T47D (cell line): Measurements from ENCODE around the gene C22orf39.
A peak's percentile ranks its signal among the peaks of the same experiment; 100 is the strongest.
"Not testable (repeated sequence)": the region's sequence is repeated elsewhere in the genome, so short reads cannot be mapped to it uniquely, and the experiment has no call there.

Experiments
- DNase-seq, 2 experiments: peaks; one replicate each; pipeline versions ENCODE4 v3.0.0 to v3.0.0-alpha.2; 2011 to 2012; ENCODE audit warnings: low read depth in 1 of 2, low spot score in 1 of 2
- JUND ChIP-seq: IDR thresholded peaks from 2 replicates; pipeline ENCODE4 v1.6.1; 2012; ENCODE audit warnings: low read depth
- in situ Hi-C: cut with HindIII; loops from 2 replicates; pipeline ENCODE4 v1.10.0; 2016; ENCODE audit warnings: low sequenced_read_pairs, low pct_unique_long_range_greater_than_20kb

Gene C22orf39

GRCh38 chr22:19457828-19458428 is 10.4 kb upstream of the C22orf39 start:
- no peak for DNase-seq
- in situ Hi-C loops, result no loop called here
- TF ChIP-seq JUND, result no peak

GRCh38 chr22:19456541-19456940 is 9.0 kb upstream of the C22orf39 start:
- TF ChIP-seq JUND, result no peak
- in situ Hi-C loops, result no loop called here
- no peak for DNase-seq

DNA sequence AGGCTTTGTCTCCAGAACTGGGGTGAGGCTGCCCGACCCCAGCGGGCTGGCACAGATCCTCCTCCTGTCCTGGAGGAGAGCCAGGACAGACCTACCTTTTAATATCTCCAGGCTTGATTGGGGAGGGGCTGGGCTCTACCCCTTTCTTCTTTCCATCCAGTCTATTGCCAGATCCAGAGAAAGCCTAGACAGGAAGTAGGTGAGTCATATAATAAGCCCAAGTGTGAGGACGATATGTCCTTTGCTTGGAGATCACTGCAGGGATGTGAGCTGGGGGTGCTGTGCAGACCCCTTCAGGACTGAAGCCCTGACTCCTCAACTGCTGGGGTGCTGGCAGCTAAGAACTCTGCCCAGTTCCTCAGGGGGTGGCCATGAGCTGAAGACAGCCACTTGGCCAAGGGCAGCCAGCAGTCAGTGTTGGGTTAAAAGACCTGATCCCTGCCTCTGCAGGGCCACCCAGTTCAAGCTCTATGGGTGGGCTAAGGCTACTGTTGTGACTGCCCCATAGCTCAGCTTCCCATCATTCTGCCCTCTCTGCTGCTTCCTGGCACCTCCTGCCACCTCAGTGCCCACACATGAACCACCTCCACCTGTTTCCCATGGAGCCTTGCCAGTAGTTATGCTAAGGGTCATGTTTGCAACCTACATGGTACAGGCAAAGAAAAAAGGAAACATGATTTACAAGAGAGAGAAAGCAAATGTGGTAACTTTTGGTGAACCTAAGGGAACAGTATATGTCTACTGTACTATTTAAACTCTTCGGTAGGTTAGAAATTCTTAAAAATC is 8.3 kb upstream of the C22orf39 start:
- TF ChIP-seq JUND, result no peak
- DNase-seq, result no peak
- in situ Hi-C loops, result no loop called here

- DNase-seq, result no peak
- in situ Hi-C loops, result no loop called here
- no peak for TF ChIP-seq JUND
Measured at GRCh38 chr22:19455033-19455432, 7.5 kb upstream of the C22orf39 start.

GRCh38 chr22:19454156-19454555 is 6.6 kb upstream of the C22orf39 start:
- in situ Hi-C loops, result no loop called here
- no peak for DNase-seq
- TF ChIP-seq JUND, result no peak

DNA sequence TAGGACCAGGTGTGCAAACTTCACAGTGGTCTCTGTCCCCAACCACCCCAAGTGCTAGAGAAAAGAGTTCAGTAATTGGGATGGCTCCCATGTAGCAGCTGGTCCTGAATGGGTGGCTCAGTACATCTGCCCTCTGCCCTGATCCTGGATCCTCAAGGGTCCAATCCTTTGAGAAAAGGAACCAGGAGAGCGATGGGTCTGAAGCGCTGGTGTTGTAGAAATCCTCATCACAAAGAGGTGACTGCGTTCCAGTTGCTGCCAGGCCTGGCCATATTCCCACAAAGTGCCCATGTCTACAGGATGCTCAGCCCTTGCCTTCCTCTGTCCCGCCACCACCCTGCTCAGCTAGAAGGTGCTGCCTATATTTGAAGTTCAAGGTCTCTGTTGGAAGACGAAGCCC is 6.2 kb upstream of the C22orf39 start:
- TF ChIP-seq JUND, result no peak
- in situ Hi-C loops, result no loop called here
- DNase-seq, result no peak

DNA sequence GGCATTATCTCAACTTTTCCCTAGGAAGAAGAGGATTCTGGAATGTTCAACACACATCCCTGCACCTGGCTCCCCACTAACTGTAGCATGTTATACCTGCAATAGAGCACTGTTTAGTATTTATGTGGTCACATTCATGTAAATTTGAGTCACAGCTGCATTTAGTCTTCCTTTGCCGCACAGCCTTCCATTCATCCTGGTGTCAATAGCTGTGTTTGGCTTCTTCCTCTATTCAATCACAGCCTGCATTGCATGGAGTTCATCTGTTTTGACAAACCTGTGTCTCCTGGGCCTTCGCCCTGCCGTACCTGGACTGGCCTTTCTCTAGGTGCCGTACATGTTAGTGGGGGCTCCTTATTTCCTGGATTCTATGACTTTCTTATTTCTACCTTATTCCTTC is 4.1 kb upstream of the C22orf39 start:
- in situ Hi-C loops, result no loop called here
- TF ChIP-seq JUND, result no peak
- no peak for DNase-seq

DNA sequence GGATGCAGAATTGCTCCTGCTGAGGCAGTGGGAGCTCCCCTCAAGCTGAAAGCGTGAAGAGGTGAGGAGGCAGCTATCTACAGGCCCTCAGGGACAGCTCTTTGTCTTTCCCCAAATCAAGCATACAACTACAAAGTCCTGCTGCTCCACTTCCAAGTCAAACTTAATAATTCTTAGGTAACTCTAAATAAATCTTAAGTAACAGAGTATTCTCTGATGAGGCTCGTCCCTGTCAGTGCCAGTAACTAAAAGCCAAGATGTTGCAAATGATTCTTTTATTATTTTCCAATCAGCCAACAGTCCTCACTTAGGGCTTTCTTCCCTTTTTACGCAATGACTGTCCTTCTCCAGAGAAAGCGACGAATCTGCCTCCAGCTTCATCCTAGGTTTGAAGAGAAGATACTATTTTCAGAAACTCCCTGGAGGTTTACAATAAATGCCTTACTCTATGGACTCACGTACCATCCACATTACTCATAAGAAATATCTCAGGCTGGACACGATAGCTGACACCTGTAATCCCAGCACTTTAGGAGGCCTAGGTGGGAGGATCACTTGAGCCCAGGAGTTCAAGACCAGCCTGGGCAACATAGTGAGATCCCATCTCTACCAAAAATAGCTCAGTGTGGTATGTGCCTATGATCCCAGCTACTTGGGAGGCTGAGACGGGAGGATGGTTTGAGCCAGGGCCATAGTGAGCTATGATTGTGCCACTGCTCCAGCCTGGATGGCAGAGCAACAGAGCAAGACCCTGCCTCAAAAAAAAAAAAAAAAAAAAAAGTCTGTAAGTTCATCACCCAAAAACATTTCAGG is 3.1 kb upstream of the C22orf39 start:
- in situ Hi-C loops, result no loop called here
- no peak for TF ChIP-seq JUND
- no peak for DNase-seq

- in situ Hi-C loops, result no loop called here
- no peak for DNase-seq
- TF ChIP-seq JUND, result no peak
Measured at GRCh38 chr22:19449422-19449767, 1.9 kb upstream of the C22orf39 start.

DNA sequence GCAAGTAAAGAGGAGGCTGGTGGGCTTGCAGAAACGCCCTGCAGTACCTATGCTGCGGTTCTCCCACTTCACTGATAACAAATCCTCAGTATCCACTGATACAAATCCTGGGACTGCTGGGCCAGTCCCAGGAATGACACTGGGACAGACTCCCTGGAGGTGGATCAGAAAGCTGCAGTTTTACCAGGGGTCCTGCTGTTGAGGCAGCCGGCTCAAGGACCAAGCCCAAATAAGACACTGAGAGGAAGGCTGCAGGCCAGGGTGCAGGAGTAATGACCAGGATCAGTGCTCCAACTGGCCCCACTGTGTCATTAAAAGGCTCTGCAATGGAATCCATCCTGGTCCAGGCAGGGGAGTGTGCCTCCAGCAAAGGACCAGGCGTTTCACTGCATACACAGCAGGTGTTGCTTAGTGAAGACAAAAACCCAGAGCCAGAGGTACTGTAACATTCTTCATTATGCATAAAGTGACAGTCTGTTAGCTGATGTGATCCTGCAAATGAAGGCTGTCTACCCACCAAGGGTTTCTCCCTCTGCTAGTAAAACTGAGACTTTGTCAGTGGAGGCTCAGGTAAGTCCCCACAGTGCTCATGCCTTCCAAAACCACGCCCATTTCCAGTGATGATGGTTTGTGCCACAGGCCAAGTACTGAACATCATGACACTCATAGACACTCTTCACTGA is 1.4 kb upstream of the C22orf39 start:
- in situ Hi-C loops, result no loop called here
- DNase-seq, result no peak
- no peak for TF ChIP-seq JUND

GRCh38 chr22:19448076-19448607 is 631 bp upstream of the C22orf39 start:
- no peak for TF ChIP-seq JUND
- peak; percentile 22 to 38 for DNase-seq
- in situ Hi-C loops, result no loop called here

DNA sequence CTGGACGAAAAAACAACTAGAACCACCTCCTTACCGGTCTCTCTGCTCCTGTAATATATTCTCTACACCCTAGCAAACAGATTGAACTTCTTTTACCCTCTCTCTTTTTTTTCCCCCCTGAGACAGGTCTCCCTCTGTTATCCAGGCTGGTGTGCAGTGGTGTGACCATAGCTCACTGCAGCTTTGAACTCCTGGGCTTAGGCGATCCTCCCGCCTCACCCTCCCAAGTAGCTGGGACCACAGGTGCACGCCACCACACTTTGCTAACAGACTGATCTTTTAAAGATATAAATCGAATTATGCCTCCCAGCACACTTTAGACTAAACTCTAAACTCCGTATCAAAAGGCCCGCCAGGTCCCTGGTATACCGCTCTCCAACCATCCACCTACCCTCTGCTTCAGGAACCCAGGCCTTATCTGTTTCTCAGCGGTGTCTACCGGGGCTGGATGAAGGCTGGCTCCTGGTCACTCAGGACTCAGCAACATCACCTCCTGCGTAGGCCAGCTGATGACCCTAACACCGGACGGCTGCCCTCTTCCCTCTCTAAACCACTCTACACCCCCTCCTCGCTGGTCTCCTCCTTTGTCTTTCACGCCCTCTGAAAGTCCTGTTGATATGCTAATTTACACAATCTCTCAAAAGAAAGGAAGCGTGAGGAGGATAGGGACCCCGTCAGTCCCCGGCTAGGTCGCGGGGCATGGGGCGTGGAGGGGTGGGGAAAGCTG is 745 bp downstream of the C22orf39 start:
- peak in 1 of 2 experiments; percentile 8 for DNase-seq
- in situ Hi-C loops, result no loop called here
- TF ChIP-seq JUND, result no peak

DNA sequence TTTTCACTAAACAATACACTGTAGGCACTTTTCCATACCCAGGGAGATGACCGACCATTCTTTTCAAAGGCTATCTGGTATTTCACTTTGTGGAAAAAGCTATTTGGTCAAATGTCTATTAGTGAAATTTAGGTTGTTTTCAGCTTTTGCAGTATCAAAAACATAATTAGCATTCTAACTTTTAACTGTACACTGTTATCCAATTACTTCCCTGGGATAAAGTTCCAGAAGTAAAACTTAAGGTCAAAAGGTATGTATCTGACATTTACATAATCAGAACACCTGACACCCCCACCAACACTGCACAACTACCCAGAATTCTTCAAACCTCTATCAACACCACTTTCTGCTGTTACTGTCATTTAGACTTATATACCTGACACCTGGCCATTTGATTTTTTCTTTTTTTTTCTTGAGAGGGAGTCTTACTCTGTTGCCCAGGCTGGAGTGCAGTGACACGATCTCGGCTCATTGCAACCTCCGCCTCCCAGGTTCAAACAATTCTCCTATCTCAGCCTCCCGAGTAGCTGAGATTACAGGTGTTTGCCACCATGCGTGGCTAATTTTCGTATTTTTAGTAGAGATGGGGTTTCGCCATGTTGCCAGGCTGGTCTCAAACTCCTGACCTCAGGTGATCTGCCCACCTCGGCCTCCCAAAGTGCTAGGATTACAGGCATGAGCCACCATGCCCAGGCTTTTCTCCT is 2.1 kb downstream of the C22orf39 start:
- DNase-seq, in situ Hi-C loops: not testable (repeated sequence)
